Upper lobe of left lung (tissue), 6 donors: ENCODE data around the gene ZBTB40. TPM values are rescaled to one million over a fixed set of nuclear protein-coding genes. Genes with fewer than 3 reads are reported as not detected.

Experiments used
- ATAC-seq, 2 donors: fragments of 200-7000 bp; cut with Tn5 transposase; one replicate each; pipeline ENCODE4 v1.9.1; 2022; ENCODE audit warnings: mild to moderate bottlenecking in 2 of 2, moderate library complexity in 2 of 2; ENCODE audit not compliant: low FRiP score in 2 of 2
- DNase-seq, 2 donors: peaks; one replicate each; pipeline ENCODE4 v3.0.0-alpha.2; 2019 to 2020
- H3K27ac ChIP-seq, 4 donors: fragments of 200-600 bp; sonication (generic); one replicate each; pipeline ENCODE4 v1.5.1; 2016 to 2019
- H3K27me3 ChIP-seq, 4 donors: fragments of 200-600 bp; sonication (generic); one replicate each; pipeline ENCODE4 v1.5.1; 2017 to 2019
- H3K36me3 ChIP-seq, 4 donors: fragments of 200-600 bp; sonication (generic); one replicate each; pipeline ENCODE4 v1.5.1; 2016 to 2019
- H3K4me1 ChIP-seq, 4 donors: fragments of 200-600 bp; sonication (generic); one replicate each; pipeline ENCODE4 v1.5.1; 2018 to 2019
- H3K4me3 ChIP-seq, 4 donors: fragments of 200-600 bp; sonication (generic); one replicate each; pipeline ENCODE4 v1.5.1; 2017 to 2019; ENCODE audit warnings: mild to moderate bottlenecking in 2 of 4, moderate library complexity in 1 of 4
- H3K9me3 ChIP-seq, 4 donors: fragments of 200-600 bp; sonication (generic); one replicate each; pipeline ENCODE4 v1.5.1; 2018 to 2019
- CTCF ChIP-seq, 6 experiments: fragments of 450-650 bp in 4 of 6; fragments of 200-600 bp in 2 of 6; sonication (generic) in 2 of 6; IDR thresholded peaks; one replicate each; pipeline ENCODE4 v1.5.1; 2016 to 2019; ENCODE audit warnings: antibody characterized with exemption in 6 of 6
- EP300 ChIP-seq, 4 donors: sonication (generic); formaldehyde crosslinking; IDR thresholded peaks; one replicate each; pipeline ENCODE4 v1.5.1; 2017; ENCODE audit warnings: antibody characterized with exemption in 4 of 4, control low read depth in 2 of 4
- POLR2A ChIP-seq, 4 donors: fragments of 450-650 bp; IDR thresholded peaks; one replicate each; pipeline ENCODE4 v1.5.1; 2016 to 2017; ENCODE audit warnings: antibody characterized with exemption in 4 of 4, mild to moderate bottlenecking in 2 of 4
- POLR2AphosphoS5 ChIP-seq, 2 donors: sonication (generic); formaldehyde crosslinking; IDR thresholded peaks; one replicate each; pipeline ENCODE4 v1.5.1; 2017; ENCODE audit warnings: antibody characterized with exemption in 2 of 2
- WGBS, 2 donors: methylation state at CpG; one replicate each; pipeline ENCODE4 v1.1.5; 2017 to 2018; 5-methylcytosine and 5-hydroxymethylcytosine counted together
- total RNA-seq, 6 donors: library from RNA; depleted of rRNA in 4 of 6; stranded (reverse); fragments of >200 nt in 4 of 6; gene quantifications; one replicate each; pipeline versions ENCODE4 v1.1.0 to v1.2.1, GENCODE V29; 2016 to 2021
- donor health status: DM: no; HTN: no; CAD: no; lungs with moderate emphysema.
- donor health status: DM: no; HTN: yes; CAD: no; lungs with severe emphysema.

Gene ZBTB40
- total RNA-seq, 6 donors from 2014 or later, result 18.1 to 62.9 (median 24.1) TPM

DNA sequence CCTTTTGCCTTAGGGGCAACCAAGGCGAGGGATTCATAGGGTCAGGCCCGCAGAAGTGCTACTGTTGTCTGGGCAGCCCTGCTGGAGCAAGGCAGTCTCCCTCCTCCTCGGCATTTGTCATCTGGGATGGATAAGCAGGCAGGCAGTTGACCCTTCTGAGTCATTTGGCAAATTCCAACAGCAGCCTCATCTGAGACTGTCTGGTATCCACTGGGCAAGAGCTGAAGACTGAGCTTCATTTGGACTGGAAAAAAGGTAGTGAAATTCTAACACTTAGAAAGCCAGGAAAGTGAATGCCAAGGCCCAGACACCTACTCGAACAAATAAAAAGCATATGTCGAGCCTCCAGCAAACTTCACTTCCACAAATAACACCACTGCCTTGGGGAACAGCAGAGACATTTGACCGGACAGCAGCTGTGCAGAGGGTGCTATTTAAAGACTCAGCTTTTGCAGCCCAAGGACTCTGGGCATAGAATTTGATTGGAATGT lies 4.0 kb upstream of the ZBTB40 start:
- WGBS, 2 donors, result 57 to 66% methylated on average over 6 of the region's 6 CpGs

GRCh38 chr1:22449636-22450035 lies 2.0 kb upstream of the ZBTB40 start:
- TF ChIP-seq POLR2A (IDR thresholded peaks at IDR 0.05) (no peak), EP300 (IDR thresholded peaks at IDR 0.05) (no peak), CTCF (IDR thresholded peaks at IDR 0.05) (no peak)
- Histone ChIP-seq H3K36me3 (no peaks in the 10 kb centered on the region), H3K4me1 (peaks cover 6 to 29% (median 12%) of the 10 kb centered on the region in 4 donors), H3K4me3 (no peak overlapping the region), H3K9me3 (no peaks in the 10 kb centered on the region), H3K27ac (no peak overlapping the region), H3K27me3 (no peaks in the 10 kb centered on the region)
- no peak for DNase-seq
- 93 to 97% methylated on average over 7 of the region's 7 CpGs for WGBS, 2 donors
- ATAC-seq, result no peak

More for the DNA sequence above, 4.0 kb upstream of the ZBTB40 start:
- Histone ChIP-seq H3K9me3 (no peaks in the 10 kb centered on the region), H3K27me3 (no peaks in the 10 kb centered on the region), H3K4me3 (no peak overlapping the region), H3K4me1 (peaks cover under 1 to 9% (median 1%) of the 10 kb centered on the region in 4 donors), H3K36me3 (no peaks in the 10 kb centered on the region), H3K27ac (no peak overlapping the region)
- TF ChIP-seq POLR2AphosphoS5 (IDR thresholded peaks at IDR 0.05), result no peak
- no peak for TF ChIP-seq POLR2A (IDR thresholded peaks at IDR 0.05)
- TF ChIP-seq CTCF (IDR thresholded peaks at IDR 0.05), result no peak
- TF ChIP-seq EP300 (IDR thresholded peaks at IDR 0.05), result no peak
- ATAC-seq, result no peak
- no peak for DNase-seq

DNA sequence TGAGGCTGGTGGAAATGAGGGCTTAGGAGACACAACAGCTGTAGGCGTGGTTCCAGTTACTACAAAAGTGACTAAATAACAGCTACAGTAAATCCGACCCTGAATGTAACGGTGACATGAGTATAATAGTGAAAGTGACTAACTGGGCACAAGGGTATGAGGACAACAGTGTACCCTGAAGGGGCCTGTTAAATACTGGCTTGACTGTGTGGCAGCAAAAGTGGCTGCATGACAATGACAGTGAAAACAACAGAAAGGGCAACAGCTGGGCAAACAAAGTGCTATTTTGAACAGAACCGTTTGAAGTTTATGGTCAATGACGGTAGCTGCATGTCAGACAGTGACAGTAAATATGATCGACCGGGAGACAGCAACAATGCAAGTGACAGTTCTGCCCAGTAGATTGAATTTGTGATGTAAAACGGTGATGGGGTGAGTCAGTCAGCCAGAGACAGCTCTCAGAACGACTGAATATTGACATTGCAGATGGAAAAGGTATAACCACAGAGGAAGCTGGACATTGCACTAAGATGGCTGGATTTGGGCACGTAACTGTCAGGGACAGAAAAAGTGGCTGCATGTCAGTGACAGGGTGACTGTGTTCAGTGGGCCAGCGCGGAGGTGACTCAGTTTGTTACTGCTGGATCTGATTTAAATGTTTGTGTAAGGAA lies 1.2 kb upstream of the ZBTB40 start:
- 84 to 86% methylated on average over 12 of the region's 12 CpGs for WGBS, 2 donors
- H3K27ac ChIP-seq, result no peak overlapping the region
- peaks cover 6 to 37% (median 12%) of the 10 kb centered on the region in 4 donors for H3K4me1 ChIP-seq
- no peaks in the 10 kb centered on the region for H3K36me3 ChIP-seq
- no peaks in the 10 kb centered on the region for H3K9me3 ChIP-seq
- DNase-seq (no peak), ATAC-seq (no peak)
- TF ChIP-seq POLR2AphosphoS5 (IDR thresholded peaks at IDR 0.05) (no peak), CTCF (IDR thresholded peaks at IDR 0.05) (no peak), EP300 (IDR thresholded peaks at IDR 0.05) (no peak), POLR2A (IDR thresholded peaks at IDR 0.05) (no peak)
- H3K27me3 ChIP-seq, result no peaks in the 10 kb centered on the region
- H3K4me3 ChIP-seq, result no peak overlapping the region

DNA sequence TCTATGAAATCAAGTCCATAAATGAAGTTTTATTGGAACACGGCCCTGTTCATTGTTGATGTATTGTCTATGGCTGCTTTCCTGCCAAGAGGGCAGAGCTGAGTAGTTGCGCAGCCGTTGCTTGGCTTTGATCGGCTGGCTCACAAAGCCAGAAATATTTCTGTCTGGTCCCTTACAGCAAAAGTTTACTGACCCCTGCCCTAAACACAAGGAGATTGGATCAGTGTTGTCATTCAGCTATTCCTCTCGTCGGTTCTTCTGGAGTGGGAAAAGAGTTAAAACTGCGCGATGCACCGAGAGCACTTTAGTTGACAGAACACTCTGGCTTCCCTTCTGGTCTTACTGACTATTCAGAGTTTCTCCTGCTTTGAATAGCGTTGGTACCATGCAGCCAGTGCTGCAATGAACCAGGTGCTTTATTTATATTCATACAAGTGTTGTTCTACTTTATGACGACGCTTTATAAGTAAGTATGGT lies 868 bp downstream of the ZBTB40 start:
- ATAC-seq (peak; percentile 28 to 73), DNase-seq (no peak)
- TF ChIP-seq EP300 (IDR thresholded peaks at IDR 0.05) (no peak), POLR2A (IDR thresholded peaks at IDR 0.05) (no peak), POLR2AphosphoS5 (IDR thresholded peaks at IDR 0.05) (no peak), CTCF (IDR thresholded peaks at IDR 0.05) (no peak)
- WGBS, 2 donors, result 4 to 6% methylated on average over 12 of the region's 12 CpGs
- Histone ChIP-seq H3K4me1 (peaks cover 10 to 42% (median 20%) of the 10 kb centered on the region in 4 donors), H3K4me3 (peak overlapping the region; percentile 76 to 98 (median 88)), H3K9me3 (no peaks in the 10 kb centered on the region), H3K27ac (peak overlapping the region; percentile 92 to 97 (median 96)), H3K27me3 (no peaks in the 10 kb centered on the region), H3K36me3 (no peaks in the 10 kb centered on the region)
